ENCODE data around the gene RNF19B. TPM values are rescaled to one million over a fixed set of nuclear protein-coding genes. Genes with fewer than 3 reads are reported as not detected.

Gene RNF19B
- total and polyA plus RNA-seq, 10 of the 15 experiments (the other 5 are each of a cell fraction or from before 2014, with no cell fraction given), result 2.8 to 32.6 (median 16.6) TPM

DNA sequence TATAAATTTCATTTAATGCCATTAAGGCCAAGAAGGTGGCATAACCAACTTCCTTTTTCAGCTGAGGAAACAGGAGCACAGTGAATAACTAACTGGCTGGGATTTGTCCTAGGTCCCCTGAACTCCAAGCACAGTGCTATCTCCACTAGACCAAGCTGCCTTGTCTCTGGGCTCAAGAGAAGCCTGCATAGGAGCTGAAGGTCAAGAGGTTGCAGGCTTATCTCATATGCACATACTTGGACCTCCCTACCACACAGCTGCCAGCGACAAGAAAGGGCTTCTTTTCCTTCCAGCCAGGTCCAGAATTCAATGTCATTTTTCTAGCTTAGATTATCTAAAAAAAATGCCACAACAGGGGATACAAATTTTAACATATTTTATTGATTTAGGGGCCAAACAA, 45.0 kb upstream of the RNF19B start:
- H3K4me2 ChIP-seq (ENCODE audit: control insufficient read depth, insufficient read depth), result no peak overlapping the region
- ATAC-seq (no peak), DNase-seq (ENCODE audit: low read depth, low spot score) (no peak), FAIRE-seq (no peak)
- H3K27ac ChIP-seq (ENCODE audit: control insufficient read depth, insufficient read depth), result no peak overlapping the region
- no peaks in the 10 kb centered on the region for H3K27me3 ChIP-seq (replicated peaks in 1 of 2; ENCODE audit: control insufficient read depth in 2 of 2, insufficient read depth in 2 of 2, low read length in 1 of 2)
- H3K4me3 ChIP-seq, result no peak overlapping the region
- no TSS peak for BruUV-seq (replicated peaks)
- CTCF ChIA-PET, result interaction anchor here (0.6 to 4.7 kb wide), 4 partner anchors 21 to 77 kb away, joined by 3 to 66 read pairs (median 4); no protein-coding TSS in a partner anchor
- POLR2A ChIA-PET, result interaction anchor here (1.3 kb wide), 1 partner anchor 14 kb away, joined by 3 read pairs; no protein-coding TSS in a partner anchor
- no peaks in the 10 kb centered on the region for H3K9me3 ChIP-seq (replicated peaks; ENCODE audit: control insufficient read depth, insufficient read depth, low read length)
- no peak overlapping the region for H3K9ac ChIP-seq (ENCODE audit: control insufficient read depth, insufficient read depth, low read length)
- peaks cover 28 to 41% of the 10 kb centered on the region in 2 experiments for H3K36me3 ChIP-seq (ENCODE audit: control insufficient read depth in 2 of 2, insufficient read depth in 2 of 2, low read length in 1 of 2)
- in situ Hi-C loops (cut with MboI) (loop anchor here (5.0 kb wide), 1 partner anchor 77 kb away; no protein-coding TSS in a partner anchor), intact Hi-C loops (cut with micrococcal nuclease; ENCODE audit: unreplicated experiment) (no loop called here)
- TF ChIP-seq KDM1A (IDR thresholded peaks at IDR 0.05; ENCODE audit: borderline replicate concordance) (no peak), TCF3 (IDR thresholded peaks at IDR 0.05; ENCODE audit: borderline replicate concordance, insufficient read depth, low read depth, low read length) (no peak), SMARCA5 (IDR thresholded peaks at IDR 0.05) (no peak)
- TF ChIP-seq, protein P1, sequence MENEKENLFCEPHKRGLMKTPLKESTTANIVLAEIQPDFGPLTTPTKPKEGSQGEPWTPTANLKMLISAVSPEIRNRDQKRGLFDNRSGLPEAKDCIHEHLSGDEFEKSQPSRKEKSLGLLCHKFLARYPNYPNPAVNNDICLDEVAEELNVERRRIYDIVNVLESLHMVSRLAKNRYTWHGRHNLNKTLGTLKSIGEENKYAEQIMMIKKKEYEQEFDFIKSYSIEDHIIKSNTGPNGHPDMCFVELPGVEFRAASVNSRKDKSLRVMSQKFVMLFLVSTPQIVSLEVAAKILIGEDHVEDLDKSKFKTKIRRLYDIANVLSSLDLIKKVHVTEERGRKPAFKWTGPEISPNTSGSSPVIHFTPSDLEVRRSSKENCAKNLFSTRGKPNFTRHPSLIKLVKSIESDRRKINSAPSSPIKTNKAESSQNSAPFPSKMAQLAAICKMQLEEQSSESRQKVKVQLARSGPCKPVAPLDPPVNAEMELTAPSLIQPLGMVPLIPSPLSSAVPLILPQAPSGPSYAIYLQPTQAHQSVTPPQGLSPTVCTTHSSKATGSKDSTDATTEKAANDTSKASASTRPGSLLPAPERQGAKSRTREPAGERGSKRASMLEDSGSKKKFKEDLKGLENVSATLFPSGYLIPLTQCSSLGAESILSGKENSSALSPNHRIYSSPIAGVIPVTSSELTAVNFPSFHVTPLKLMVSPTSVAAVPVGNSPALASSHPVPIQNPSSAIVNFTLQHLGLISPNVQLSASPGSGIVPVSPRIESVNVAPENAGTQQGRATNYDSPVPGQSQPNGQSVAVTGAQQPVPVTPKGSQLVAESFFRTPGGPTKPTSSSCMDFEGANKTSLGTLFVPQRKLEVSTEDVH (IDR thresholded peaks at IDR 0.05; ENCODE audit: low read depth, partially characterized antibody), result no peak
- TF ChIP-seq, protein P2, sequence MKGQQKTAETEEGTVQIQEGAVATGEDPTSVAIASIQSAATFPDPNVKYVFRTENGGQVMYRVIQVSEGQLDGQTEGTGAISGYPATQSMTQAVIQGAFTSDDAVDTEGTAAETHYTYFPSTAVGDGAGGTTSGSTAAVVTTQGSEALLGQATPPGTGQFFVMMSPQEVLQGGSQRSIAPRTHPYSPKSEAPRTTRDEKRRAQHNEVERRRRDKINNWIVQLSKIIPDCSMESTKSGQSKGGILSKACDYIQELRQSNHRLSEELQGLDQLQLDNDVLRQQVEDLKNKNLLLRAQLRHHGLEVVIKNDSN (IDR thresholded peaks at IDR 0.05; ENCODE audit: borderline replicate concordance, extremely low read length, insufficient read depth, low read depth, low read length), result no peak
- TF ChIP-seq, protein P3, sequence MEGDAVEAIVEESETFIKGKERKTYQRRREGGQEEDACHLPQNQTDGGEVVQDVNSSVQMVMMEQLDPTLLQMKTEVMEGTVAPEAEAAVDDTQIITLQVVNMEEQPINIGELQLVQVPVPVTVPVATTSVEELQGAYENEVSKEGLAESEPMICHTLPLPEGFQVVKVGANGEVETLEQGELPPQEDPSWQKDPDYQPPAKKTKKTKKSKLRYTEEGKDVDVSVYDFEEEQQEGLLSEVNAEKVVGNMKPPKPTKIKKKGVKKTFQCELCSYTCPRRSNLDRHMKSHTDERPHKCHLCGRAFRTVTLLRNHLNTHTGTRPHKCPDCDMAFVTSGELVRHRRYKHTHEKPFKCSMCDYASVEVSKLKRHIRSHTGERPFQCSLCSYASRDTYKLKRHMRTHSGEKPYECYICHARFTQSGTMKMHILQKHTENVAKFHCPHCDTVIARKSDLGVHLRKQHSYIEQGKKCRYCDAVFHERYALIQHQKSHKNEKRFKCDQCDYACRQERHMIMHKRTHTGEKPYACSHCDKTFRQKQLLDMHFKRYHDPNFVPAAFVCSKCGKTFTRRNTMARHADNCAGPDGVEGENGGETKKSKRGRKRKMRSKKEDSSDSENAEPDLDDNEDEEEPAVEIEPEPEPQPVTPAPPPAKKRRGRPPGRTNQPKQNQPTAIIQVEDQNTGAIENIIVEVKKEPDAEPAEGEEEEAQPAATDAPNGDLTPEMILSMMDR (IDR thresholded peaks at IDR 0.05 in 2 of 3, conservative IDR thresholded peaks at IDR 0.05 in 1 of 3; ENCODE audit: control insufficient read depth in 2 of 3, extremely low read depth in 1 of 3, insufficient read depth in 1 of 3, low read depth in 3 of 3, low read length in 3 of 3), result no peak
- TF ChIP-seq, protein P4, sequence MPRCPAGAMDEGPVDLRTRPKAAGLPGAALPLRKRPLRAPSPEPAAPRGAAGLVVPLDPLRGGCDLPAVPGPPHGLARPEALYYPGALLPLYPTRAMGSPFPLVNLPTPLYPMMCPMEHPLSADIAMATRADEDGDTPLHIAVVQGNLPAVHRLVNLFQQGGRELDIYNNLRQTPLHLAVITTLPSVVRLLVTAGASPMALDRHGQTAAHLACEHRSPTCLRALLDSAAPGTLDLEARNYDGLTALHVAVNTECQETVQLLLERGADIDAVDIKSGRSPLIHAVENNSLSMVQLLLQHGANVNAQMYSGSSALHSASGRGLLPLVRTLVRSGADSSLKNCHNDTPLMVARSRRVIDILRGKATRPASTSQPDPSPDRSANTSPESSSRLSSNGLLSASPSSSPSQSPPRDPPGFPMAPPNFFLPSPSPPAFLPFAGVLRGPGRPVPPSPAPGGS (IDR thresholded peaks at IDR 0.05; ENCODE audit: borderline replicate concordance, insufficient read depth, low read depth, low read length, poor library complexity, severe bottlenecking), result no peak
- TF ChIP-seq, protein P5, sequence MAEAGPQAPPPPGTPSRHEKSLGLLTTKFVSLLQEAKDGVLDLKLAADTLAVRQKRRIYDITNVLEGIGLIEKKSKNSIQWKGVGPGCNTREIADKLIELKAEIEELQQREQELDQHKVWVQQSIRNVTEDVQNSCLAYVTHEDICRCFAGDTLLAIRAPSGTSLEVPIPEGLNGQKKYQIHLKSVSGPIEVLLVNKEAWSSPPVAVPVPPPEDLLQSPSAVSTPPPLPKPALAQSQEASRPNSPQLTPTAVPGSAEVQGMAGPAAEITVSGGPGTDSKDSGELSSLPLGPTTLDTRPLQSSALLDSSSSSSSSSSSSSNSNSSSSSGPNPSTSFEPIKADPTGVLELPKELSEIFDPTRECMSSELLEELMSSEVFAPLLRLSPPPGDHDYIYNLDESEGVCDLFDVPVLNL (IDR thresholded peaks at IDR 0.05; ENCODE audit: low read depth, low read length), result no peak
- no peaks in the 10 kb centered on the region for H3K79me2 ChIP-seq (ENCODE audit: control insufficient read depth, insufficient read depth, low read length)
- 0% methylated on average over 1 of the region's 1 CpG for WGBS (ENCODE audit: insufficient coverage, insufficient replicate concordance, low lambda C conversion rate, missing lambda C conversion rate)
- peaks cover 5% of the 10 kb centered on the region; the same call in 1 of the 2 replicates for H3K4me1 ChIP-seq (ENCODE audit: control insufficient read depth, insufficient read depth, low read length)
- H4K20me1 ChIP-seq (ENCODE audit: control insufficient read depth, insufficient read depth), result no peaks in the 10 kb centered on the region; the same call in 1 of the 2 replicates
- SMC1A ChIA-PET (ENCODE audit: uncharacterized antibody, unreplicated experiment), result interaction anchor here (0.9 to 7.2 kb wide), 8 partner anchors 12 to 100 kb away, joined by 3 to 51 read pairs (median 4); no protein-coding TSS in a partner anchor
- H2AFZ ChIP-seq (ENCODE audit: control insufficient read depth, low read depth, low read length), result no peak overlapping the region
- RAD21 ChIA-PET (ENCODE audit: unreplicated experiment), result interaction anchor here (1.0 kb wide), 1 partner anchor 13 kb away, joined by 3 read pairs; no protein-coding TSS in a partner anchor
